Liver (tissue), 9 donors: ENCODE measurements around the gene PRSS1. TPM values are rescaled to one million over a fixed set of nuclear protein-coding genes. Genes with fewer than 3 reads are reported as not detected.

ENCODE experiments used
- DNase-seq: peaks from one replicate; pipeline ENCODE4 v3.0.0-alpha.2; 2017; ENCODE audit warnings: low spot score
- H3K27ac ChIP-seq, 2 donors: one replicate each; pipeline ENCODE4 v1.7.0; 2013; ENCODE audit warnings: inconsistent platforms in 2 of 2, low read length in 2 of 2, control low read depth in 1 of 2, low read depth in 1 of 2, mild to moderate bottlenecking in 1 of 2
- H3K27me3 ChIP-seq, 4 donors: one replicate each; pipeline versions ENCODE4 v1.6.1 to v1.7.0; 2013; ENCODE audit warnings: low read length in 3 of 4, inconsistent platforms in 1 of 4, mild to moderate bottlenecking in 1 of 4, moderate library complexity in 1 of 4; ENCODE audit not compliant: control insufficient read depth in 4 of 4, insufficient read depth in 4 of 4
- H3K36me3 ChIP-seq, 4 donors: one replicate each; pipeline versions ENCODE4 v1.6.1 to v1.7.0; 2013; ENCODE audit warnings: low read length in 3 of 4, mild to moderate bottlenecking in 3 of 4, low read depth in 1 of 4, moderate library complexity in 1 of 4; ENCODE audit not compliant: control insufficient read depth in 4 of 4, insufficient read depth in 3 of 4
- H3K4me1 ChIP-seq, 4 donors: one replicate each; pipeline versions ENCODE4 v1.6.1 to v1.7.0; 2013; ENCODE audit warnings: low read length in 3 of 4, mild to moderate bottlenecking in 3 of 4, moderate library complexity in 1 of 4; ENCODE audit not compliant: control insufficient read depth in 4 of 4, insufficient read depth in 4 of 4
- H3K4me3 ChIP-seq, 3 donors: one replicate each; pipeline versions ENCODE4 v1.6.1 to v1.7.0; 2013; ENCODE audit warnings: low read length in 3 of 3, control low read depth in 1 of 3, low read depth in 1 of 3, mild to moderate bottlenecking in 1 of 3
- H3K9ac ChIP-seq, 2 donors: one replicate each; pipeline ENCODE4 v1.7.0; 2013; ENCODE audit warnings: low read length in 2 of 2, mild to moderate bottlenecking in 2 of 2, moderate library complexity in 2 of 2, control low read depth in 1 of 2, low read depth in 1 of 2
- H3K9me3 ChIP-seq, 4 donors: one replicate each; pipeline versions ENCODE4 v1.6.1 to v1.7.0; 2013; ENCODE audit warnings: low read length in 3 of 4; ENCODE audit not compliant: control insufficient read depth in 4 of 4
- EGR1 ChIP-seq, 2 donors: IDR thresholded peaks; 2 replicates each; pipeline ENCODE4 v1.6.1; 2016 to 2018; ENCODE audit warnings: antibody characterized with exemption in 2 of 2, low read depth in 2 of 2
- FOXA1 ChIP-seq: IDR thresholded peaks from 2 replicates; pipeline ENCODE4 v1.6.1; 2016; ENCODE audit warnings: antibody characterized with exemption
- FOXA2 ChIP-seq: IDR thresholded peaks from 2 replicates; pipeline ENCODE4 v1.6.1; 2016; ENCODE audit warnings: antibody characterized with exemption
- GABPA ChIP-seq, 2 donors: IDR thresholded peaks in 1 of 2; conservative IDR thresholded peaks in 1 of 2; 2 replicates each; pipeline ENCODE4 v1.6.1; 2016; ENCODE audit warnings: antibody characterized with exemption in 2 of 2, mild to moderate bottlenecking in 1 of 2, moderate library complexity in 1 of 2
- HNF4A ChIP-seq, 2 donors: conservative IDR thresholded peaks; 2 replicates each; pipeline ENCODE4 v1.6.1; 2016; ENCODE audit warnings: antibody characterized with exemption in 2 of 2, mild to moderate bottlenecking in 2 of 2
- HNF4G ChIP-seq: IDR thresholded peaks from 2 replicates; pipeline ENCODE4 v1.6.1; 2016; ENCODE audit warnings: antibody characterized with exemption
- JUND ChIP-seq, 2 donors: IDR thresholded peaks; 2 replicates each; pipeline ENCODE4 v1.6.1; 2016; ENCODE audit warnings: antibody characterized with exemption in 2 of 2
- NR2F2 ChIP-seq: IDR thresholded peaks from 2 replicates; pipeline ENCODE4 v1.6.1; 2016; ENCODE audit warnings: antibody characterized with exemption
- RAD21 ChIP-seq, 2 donors: IDR thresholded peaks; 2 replicates each; pipeline ENCODE4 v1.6.1; 2016; ENCODE audit warnings: antibody characterized with exemption in 2 of 2, mild to moderate bottlenecking in 2 of 2
- RXRA ChIP-seq, 2 donors: IDR thresholded peaks; 2 replicates each; pipeline ENCODE4 v1.6.1; 2017 to 2018; ENCODE audit warnings: antibody characterized with exemption in 2 of 2, mild to moderate bottlenecking in 1 of 2
- SP1 ChIP-seq: IDR thresholded peaks from 2 replicates; pipeline ENCODE4 v1.6.1; 2018; ENCODE audit warnings: antibody characterized with exemption, mild to moderate bottlenecking
- TAF1 ChIP-seq: conservative IDR thresholded peaks from 2 replicates; pipeline ENCODE4 v1.6.1; 2016; ENCODE audit warnings: antibody characterized with exemption, mild to moderate bottlenecking
- YY1 ChIP-seq: IDR thresholded peaks from 2 replicates; pipeline ENCODE4 v1.6.1; 2016; ENCODE audit warnings: antibody characterized with exemption, mild to moderate bottlenecking
- WGBS: extraction: QIAGEN DNeasy Blood & Tissue Kit; methylation state at CpG from one replicate; pipeline ENCODE4 v1.1.7; 2013; 5-methylcytosine and 5-hydroxymethylcytosine counted together
- polyA plus RNA-seq, 2 donors: library from polyadenylated mRNA; stranded (reverse) in 1 of 2; unstranded in 1 of 2; fragments of 200-250 nt in 1 of 2; fragments of >200 nt in 1 of 2; fragmentation: Nextera tagmentation in 1 of 2; extraction: Ambion mirVana in 1 of 2; gene quantifications; one replicate each; pipeline versions ENCODE4 v1.2.1 to v1.2.3, GENCODE V29; 2013 to 2015
- total RNA-seq, 2 donors: library from RNA; depleted of rRNA; stranded (reverse); fragments of >200 nt; gene quantifications; one replicate each; pipeline ENCODE4 v1.2.3, GENCODE V29; 2014
- TF ChIP-seq, protein P1 (sequence below): IDR thresholded peaks from 2 replicates; pipeline ENCODE4 v1.6.1; 2016; ENCODE audit warnings: antibody characterized with exemption
- TF ChIP-seq, protein P2 (sequence below): IDR thresholded peaks from 2 replicates; pipeline ENCODE4 v1.6.1; 2016; ENCODE audit warnings: antibody characterized with exemption
- TF ChIP-seq, protein P3 (sequence below): fragments of 150-350 bp; IDR thresholded peaks from 2 replicates; pipeline ENCODE4 v1.5.1; 2017; ENCODE audit warnings: improper control_type of control experiment, low read depth, low read length; ENCODE audit not compliant: missing input control
- TF ChIP-seq, protein P4 (sequence below): IDR thresholded peaks from 2 replicates; pipeline ENCODE4 v1.6.1; 2016; ENCODE audit warnings: antibody characterized with exemption
- TF ChIP-seq, protein P5 (sequence below): IDR thresholded peaks from 2 replicates; pipeline ENCODE4 v1.6.1; 2016; ENCODE audit warnings: antibody characterized with exemption, mild to moderate bottlenecking
- donor health status: healthy.
- donor health status: healthy.
- donor health status: healthy.
- donor health status: healthy.
- donor health status: healthy.

Gene PRSS1
- total and polyA plus RNA-seq, 4 donors = not detected

DNA sequence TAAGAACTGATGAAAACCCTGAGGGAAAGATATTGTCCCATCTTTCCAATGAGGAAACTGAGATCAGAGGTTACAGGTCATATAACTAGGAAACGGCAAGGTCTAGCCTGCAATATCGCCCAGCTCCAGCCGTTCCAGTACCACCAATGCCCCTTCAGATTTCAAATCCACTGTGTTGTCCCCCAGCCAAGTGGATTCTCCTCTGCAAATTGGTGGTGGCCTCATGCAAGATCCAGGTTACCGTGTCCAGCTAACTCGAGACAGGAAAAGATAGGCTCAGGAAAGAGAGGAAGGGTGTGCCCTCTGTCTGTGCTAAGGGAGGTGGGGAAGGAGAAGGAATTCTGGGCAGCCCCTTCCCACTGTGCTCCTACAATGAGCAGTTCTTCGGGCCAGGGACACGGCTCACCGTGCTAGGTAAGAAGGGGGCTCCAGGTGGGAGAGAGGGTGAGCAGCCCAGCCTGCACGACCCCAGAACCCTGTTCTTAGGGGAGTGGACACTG lies 46.8 kb downstream of the PRSS1 start:
- Histone ChIP-seq H3K4me1 (peaks cover 11 to 15% (median 14%) of the 10 kb centered on the region in 4 donors), H3K27ac (peak overlapping the region; percentile 25 to 63), H3K4me3 (peak overlapping the region in 1 of 3 donors; percentile 42), H3K9ac (peak overlapping the region in 1 of 2 donors; percentile 49), H3K9me3 (no peaks in the 10 kb centered on the region), H3K36me3 (no peaks in the 10 kb centered on the region), H3K27me3 (peaks cover 0 to 11% (median 4%) of the 10 kb centered on the region in 4 donors)
- no peak for DNase-seq
- TF ChIP-seq NR2F2 (no peak), HNF4A (conservative IDR thresholded peaks at IDR 0.05) (no peak), FOXA1 (no peak), EGR1 (IDR thresholded peaks at IDR 0.05; ENCODE audit: low read depth in 2 of 2) (no peak), HNF4G (no peak), SP1 (no peak), JUND (IDR thresholded peaks at IDR 0.05) (no peak), RXRA (IDR thresholded peaks at IDR 0.05) (no peak), FOXA2 (no peak), YY1 (no peak), GABPA (IDR thresholded peaks at IDR 0.05 in 1 of 2, conservative IDR thresholded peaks at IDR 0.05 in 1 of 2) (no peak), RAD21 (IDR thresholded peaks at IDR 0.05) (no peak), TAF1 (no peak)
- TF ChIP-seq, protein P1, sequence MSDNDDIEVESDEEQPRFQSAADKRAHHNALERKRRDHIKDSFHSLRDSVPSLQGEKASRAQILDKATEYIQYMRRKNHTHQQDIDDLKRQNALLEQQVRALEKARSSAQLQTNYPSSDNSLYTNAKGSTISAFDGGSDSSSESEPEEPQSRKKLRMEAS = no peak
- TF ChIP-seq, protein P2, sequence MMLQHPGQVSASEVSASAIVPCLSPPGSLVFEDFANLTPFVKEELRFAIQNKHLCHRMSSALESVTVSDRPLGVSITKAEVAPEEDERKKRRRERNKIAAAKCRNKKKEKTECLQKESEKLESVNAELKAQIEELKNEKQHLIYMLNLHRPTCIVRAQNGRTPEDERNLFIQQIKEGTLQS = no peak
- TF ChIP-seq, protein P3, sequence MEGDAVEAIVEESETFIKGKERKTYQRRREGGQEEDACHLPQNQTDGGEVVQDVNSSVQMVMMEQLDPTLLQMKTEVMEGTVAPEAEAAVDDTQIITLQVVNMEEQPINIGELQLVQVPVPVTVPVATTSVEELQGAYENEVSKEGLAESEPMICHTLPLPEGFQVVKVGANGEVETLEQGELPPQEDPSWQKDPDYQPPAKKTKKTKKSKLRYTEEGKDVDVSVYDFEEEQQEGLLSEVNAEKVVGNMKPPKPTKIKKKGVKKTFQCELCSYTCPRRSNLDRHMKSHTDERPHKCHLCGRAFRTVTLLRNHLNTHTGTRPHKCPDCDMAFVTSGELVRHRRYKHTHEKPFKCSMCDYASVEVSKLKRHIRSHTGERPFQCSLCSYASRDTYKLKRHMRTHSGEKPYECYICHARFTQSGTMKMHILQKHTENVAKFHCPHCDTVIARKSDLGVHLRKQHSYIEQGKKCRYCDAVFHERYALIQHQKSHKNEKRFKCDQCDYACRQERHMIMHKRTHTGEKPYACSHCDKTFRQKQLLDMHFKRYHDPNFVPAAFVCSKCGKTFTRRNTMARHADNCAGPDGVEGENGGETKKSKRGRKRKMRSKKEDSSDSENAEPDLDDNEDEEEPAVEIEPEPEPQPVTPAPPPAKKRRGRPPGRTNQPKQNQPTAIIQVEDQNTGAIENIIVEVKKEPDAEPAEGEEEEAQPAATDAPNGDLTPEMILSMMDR = no peak
- TF ChIP-seq, protein P4, sequence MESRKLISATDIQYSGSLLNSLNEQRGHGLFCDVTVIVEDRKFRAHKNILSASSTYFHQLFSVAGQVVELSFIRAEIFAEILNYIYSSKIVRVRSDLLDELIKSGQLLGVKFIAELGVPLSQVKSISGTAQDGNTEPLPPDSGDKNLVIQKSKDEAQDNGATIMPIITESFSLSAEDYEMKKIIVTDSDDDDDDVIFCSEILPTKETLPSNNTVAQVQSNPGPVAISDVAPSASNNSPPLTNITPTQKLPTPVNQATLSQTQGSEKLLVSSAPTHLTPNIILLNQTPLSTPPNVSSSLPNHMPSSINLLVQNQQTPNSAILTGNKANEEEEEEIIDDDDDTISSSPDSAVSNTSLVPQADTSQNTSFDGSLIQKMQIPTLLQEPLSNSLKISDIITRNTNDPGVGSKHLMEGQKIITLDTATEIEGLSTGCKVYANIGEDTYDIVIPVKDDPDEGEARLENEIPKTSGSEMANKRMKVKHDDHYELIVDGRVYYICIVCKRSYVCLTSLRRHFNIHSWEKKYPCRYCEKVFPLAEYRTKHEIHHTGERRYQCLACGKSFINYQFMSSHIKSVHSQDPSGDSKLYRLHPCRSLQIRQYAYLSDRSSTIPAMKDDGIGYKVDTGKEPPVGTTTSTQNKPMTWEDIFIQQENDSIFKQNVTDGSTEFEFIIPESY = no peak
- TF ChIP-seq, protein P5, sequence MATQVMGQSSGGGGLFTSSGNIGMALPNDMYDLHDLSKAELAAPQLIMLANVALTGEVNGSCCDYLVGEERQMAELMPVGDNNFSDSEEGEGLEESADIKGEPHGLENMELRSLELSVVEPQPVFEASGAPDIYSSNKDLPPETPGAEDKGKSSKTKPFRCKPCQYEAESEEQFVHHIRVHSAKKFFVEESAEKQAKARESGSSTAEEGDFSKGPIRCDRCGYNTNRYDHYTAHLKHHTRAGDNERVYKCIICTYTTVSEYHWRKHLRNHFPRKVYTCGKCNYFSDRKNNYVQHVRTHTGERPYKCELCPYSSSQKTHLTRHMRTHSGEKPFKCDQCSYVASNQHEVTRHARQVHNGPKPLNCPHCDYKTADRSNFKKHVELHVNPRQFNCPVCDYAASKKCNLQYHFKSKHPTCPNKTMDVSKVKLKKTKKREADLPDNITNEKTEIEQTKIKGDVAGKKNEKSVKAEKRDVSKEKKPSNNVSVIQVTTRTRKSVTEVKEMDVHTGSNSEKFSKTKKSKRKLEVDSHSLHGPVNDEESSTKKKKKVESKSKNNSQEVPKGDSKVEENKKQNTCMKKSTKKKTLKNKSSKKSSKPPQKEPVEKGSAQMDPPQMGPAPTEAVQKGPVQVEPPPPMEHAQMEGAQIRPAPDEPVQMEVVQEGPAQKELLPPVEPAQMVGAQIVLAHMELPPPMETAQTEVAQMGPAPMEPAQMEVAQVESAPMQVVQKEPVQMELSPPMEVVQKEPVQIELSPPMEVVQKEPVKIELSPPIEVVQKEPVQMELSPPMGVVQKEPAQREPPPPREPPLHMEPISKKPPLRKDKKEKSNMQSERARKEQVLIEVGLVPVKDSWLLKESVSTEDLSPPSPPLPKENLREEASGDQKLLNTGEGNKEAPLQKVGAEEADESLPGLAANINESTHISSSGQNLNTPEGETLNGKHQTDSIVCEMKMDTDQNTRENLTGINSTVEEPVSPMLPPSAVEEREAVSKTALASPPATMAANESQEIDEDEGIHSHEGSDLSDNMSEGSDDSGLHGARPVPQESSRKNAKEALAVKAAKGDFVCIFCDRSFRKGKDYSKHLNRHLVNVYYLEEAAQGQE = no peak
- 27% methylated on average over 9 of the region's 9 CpGs for WGBS
